KMS-11 (cell line): ENCODE results near the gene MIX23.

ENCODE experiments used
- H2AFZ ChIP-seq: fragments of 200-600 bp; sonication (generic); 2 replicates; pipeline ENCODE4 v1.6.1; 2016; ENCODE audit warnings: antibody characterized with exemption, mixed run types, low read depth
- H3K27ac ChIP-seq: fragments of 200-600 bp; sonication (generic); 2 replicates; pipeline ENCODE4 v1.6.1; 2016; ENCODE audit warnings: mild to moderate bottlenecking, mixed run types
- H3K27me3 ChIP-seq: fragments of 200-600 bp; sonication (generic); 2 replicates; pipeline ENCODE4 v1.6.1; 2017; ENCODE audit warnings: mild to moderate bottlenecking, low read depth, mixed run types, moderate library complexity; ENCODE audit not compliant: insufficient read depth
- H3K36me3 ChIP-seq: fragments of 200-600 bp; sonication (generic); 2 replicates; pipeline ENCODE4 v1.6.1; 2017; ENCODE audit warnings: mild to moderate bottlenecking, mixed run types; ENCODE audit not compliant: insufficient read depth
- H3K4me1 ChIP-seq: fragments of 200-600 bp; sonication (generic); 2 replicates; pipeline ENCODE4 v1.6.1; 2016; ENCODE audit warnings: mild to moderate bottlenecking, low read depth, mixed run types; ENCODE audit not compliant: poor library complexity, severe bottlenecking
- H3K4me2 ChIP-seq: fragments of 200-600 bp; sonication (generic); 2 replicates; pipeline ENCODE4 v1.7.0; 2016; ENCODE audit warnings: mild to moderate bottlenecking, mixed run types
- H3K4me3 ChIP-seq: fragments of 200-600 bp; sonication (generic); IDR thresholded peaks from 2 replicates; pipeline ENCODE4 v1.6.1; 2017; ENCODE audit warnings: low read depth, low read length, mixed read lengths; ENCODE audit not compliant: insufficient read depth
- H3K79me2 ChIP-seq: fragments of 200-600 bp; sonication (generic); 2 replicates; pipeline ENCODE4 v1.6.1; 2016; ENCODE audit warnings: low read depth, mixed run types; ENCODE audit not compliant: insufficient read depth
- H3K9ac ChIP-seq: fragments of 200-600 bp; sonication (generic); 2 replicates; pipeline ENCODE4 v1.6.1; 2016; ENCODE audit warnings: mild to moderate bottlenecking, mixed run types
- H4K20me1 ChIP-seq: fragments of 200-600 bp; sonication (generic); 2 replicates; pipeline ENCODE4 v1.6.1; 2016; ENCODE audit warnings: mild to moderate bottlenecking, mixed run types; ENCODE audit not compliant: insufficient read depth
- TF ChIP-seq, protein P1 (sequence below): fragments of 200-600 bp; sonication (generic); conservative IDR thresholded peaks from 2 replicates; pipeline ENCODE4 v1.6.1; 2017; ENCODE audit warnings: low read depth, mild to moderate bottlenecking, antibody characterized with exemption, low read length, moderate library complexity, mixed read lengths

MIX23 gene

DNA sequence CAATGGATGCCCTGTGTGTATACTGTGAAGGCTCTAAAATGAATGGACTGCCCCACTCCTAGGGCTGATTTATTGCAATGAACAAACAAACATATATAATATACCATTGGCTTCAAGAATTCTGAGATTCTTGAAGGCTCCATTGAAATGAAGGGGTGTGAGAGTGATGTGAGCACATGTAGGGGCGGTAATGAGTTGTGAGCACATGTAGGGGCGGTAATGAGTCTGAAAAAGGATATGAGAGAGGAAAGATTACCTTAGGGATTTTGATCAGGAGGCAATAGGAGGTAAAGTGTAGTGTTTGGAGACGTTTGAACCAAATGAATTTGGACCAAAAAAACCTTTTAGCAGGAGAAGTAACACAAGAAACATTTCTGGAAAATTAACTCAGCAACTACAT lies 4.7 kb upstream of the MIX23 start:
- H4K20me1 ChIP-seq = no peaks in the 10 kb centered on the region
- peaks cover 13% of the 10 kb centered on the region for H3K4me1 ChIP-seq
- no peak overlapping the region for H2AFZ ChIP-seq
- no peak overlapping the region for H3K4me3 ChIP-seq
- TF ChIP-seq, protein P1, sequence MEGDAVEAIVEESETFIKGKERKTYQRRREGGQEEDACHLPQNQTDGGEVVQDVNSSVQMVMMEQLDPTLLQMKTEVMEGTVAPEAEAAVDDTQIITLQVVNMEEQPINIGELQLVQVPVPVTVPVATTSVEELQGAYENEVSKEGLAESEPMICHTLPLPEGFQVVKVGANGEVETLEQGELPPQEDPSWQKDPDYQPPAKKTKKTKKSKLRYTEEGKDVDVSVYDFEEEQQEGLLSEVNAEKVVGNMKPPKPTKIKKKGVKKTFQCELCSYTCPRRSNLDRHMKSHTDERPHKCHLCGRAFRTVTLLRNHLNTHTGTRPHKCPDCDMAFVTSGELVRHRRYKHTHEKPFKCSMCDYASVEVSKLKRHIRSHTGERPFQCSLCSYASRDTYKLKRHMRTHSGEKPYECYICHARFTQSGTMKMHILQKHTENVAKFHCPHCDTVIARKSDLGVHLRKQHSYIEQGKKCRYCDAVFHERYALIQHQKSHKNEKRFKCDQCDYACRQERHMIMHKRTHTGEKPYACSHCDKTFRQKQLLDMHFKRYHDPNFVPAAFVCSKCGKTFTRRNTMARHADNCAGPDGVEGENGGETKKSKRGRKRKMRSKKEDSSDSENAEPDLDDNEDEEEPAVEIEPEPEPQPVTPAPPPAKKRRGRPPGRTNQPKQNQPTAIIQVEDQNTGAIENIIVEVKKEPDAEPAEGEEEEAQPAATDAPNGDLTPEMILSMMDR = no peak
- no peaks in the 10 kb centered on the region for H3K27me3 ChIP-seq
- no peaks in the 10 kb centered on the region for H3K36me3 ChIP-seq
- no peak overlapping the region for H3K27ac ChIP-seq
- H3K4me2 ChIP-seq = no peak overlapping the region
- peaks cover 3% of the 10 kb centered on the region; the same call in 1 of the 2 replicates for H3K79me2 ChIP-seq
- H3K9ac ChIP-seq = no peak overlapping the region

DNA sequence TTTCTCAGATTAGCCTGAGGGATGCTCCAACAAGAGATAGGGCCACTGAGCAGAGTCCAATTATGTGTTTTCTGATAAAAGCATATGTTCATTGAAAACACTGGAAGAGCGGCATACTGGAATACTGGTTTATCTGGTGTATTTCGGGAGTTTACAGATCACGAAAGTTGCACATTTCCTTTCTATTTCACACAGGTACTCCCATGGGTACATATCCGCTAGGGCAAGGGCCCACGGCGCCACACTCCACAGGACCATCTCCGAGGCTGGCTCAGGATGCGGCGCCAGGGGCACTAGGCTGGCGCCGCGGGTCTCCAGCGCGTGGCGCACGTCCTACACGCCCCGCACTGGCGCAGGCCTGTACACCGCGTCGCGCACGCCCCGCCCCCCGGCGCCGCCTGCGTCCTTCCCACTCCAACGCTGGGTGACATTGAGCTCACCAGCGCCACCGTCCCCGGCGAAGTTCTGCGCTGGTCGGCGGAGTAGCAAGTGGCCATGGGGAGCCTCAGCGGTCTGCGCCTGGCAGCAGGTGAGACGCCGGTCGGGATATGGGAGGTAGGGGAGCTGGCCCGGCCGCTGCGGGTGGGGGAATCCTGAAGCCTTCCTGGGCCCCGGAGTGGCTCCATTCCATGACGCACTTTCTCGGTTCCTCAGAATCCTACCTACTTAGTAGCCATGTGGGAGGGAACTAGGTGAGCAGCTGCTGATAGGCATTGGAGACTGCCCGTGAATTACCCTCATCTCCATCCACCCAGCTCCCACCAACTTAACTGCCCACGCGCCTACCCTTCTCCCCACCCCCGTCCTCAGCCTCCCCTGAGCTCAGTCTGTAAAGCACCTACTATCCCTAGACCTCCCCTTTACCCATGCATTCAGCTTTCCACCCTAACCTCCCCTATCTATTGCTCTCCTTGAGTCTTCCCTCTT lies 1.0 kb upstream of the MIX23 start, which contains the start of gene FAM162A:
Gene FAM162A, plus strand, starts transcription at position 412 of the 927 bp plus-strand sequence. Its CDS starts 84 bp downstream, at position 496.
- H3K27me3 ChIP-seq = no peaks in the 10 kb centered on the region
- H2AFZ ChIP-seq = peak within 1 kb of the TSS; percentile 84
- TF ChIP-seq, protein P1 = peak; percentile 66
- peak within 1 kb of the TSS; percentile 81 for H3K9ac ChIP-seq
- H4K20me1 ChIP-seq = no peaks in the 10 kb centered on the region
- peaks cover 33% of the 10 kb centered on the region for H3K79me2 ChIP-seq
- H3K4me1 ChIP-seq = peaks cover 34% of the 10 kb centered on the region
- no peaks in the 10 kb centered on the region for H3K36me3 ChIP-seq
- peak within 1 kb of the TSS; percentile 72 for H3K27ac ChIP-seq
- H3K4me2 ChIP-seq = peak within 1 kb of the TSS; percentile 98
- H3K4me3 ChIP-seq = peak within 1 kb of the TSS; percentile 96

DNA sequence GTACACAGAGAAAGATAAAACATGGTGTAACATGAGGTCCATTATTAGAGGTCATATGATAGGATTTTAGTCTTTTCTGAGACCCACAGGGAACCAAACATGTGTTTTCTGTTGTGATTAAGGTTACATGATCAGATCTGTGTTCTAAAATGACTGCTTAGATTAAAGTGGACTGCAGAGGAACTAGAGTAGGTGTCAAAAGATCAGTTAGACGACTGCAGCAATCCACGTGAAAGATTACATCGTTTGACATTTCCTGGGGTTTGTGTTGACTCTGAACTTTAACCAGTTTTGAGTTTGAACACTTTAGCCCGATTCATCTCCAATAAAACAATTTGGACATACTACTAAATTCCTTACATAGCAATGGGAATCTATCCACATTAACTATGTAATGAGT lies 5.1 kb downstream of the MIX23 start:
- H3K79me2 ChIP-seq = peaks cover 44% of the 10 kb centered on the region
- no peak overlapping the region for H3K27ac ChIP-seq

DNA sequence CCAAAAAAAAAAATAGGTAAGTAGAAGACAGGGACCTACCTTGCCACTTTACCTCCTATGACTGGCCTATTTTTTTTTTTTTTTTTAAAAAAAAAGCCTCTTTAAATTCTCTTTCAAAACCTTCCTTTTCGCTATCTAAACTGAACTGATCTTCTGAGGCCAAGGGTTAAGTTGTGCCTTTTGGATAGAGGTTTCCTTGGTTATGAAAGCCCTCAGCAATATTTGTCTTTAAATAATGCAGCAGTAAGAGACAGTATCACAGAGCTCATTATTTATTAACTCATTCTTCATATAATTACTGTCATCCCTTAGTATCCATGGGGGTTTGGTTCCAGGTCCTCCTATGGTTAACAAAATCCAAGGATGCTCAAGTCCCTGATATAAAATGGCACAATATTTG lies 9.0 kb downstream of the MIX23 start:
- no peak overlapping the region for H2AFZ ChIP-seq
- H3K36me3 ChIP-seq = no peaks in the 10 kb centered on the region; the same call in 1 of the 2 replicates
- no peak overlapping the region for H3K4me3 ChIP-seq
- peaks cover 12% of the 10 kb centered on the region; the same call in 1 of the 2 replicates for H3K79me2 ChIP-seq
- H3K27me3 ChIP-seq = no peaks in the 10 kb centered on the region
- no peak overlapping the region for H3K9ac ChIP-seq
- TF ChIP-seq, protein P1 = no peak
- no peak overlapping the region for H3K27ac ChIP-seq
- no peaks in the 10 kb centered on the region for H4K20me1 ChIP-seq
- peaks cover 1% of the 10 kb centered on the region for H3K4me1 ChIP-seq
- H3K4me2 ChIP-seq = no peak overlapping the region

More for the DNA sequence above, 5.1 kb downstream of the MIX23 start:
- no peaks in the 10 kb centered on the region for H3K36me3 ChIP-seq
- no peaks in the 10 kb centered on the region for H4K20me1 ChIP-seq
- H3K4me1 ChIP-seq = peaks cover 21% of the 10 kb centered on the region
- H3K4me3 ChIP-seq = no peak overlapping the region
- TF ChIP-seq, protein P1 = no peak
- no peak overlapping the region for H3K9ac ChIP-seq
- H3K4me2 ChIP-seq = no peak overlapping the region
- H3K27me3 ChIP-seq = no peaks in the 10 kb centered on the region
- H2AFZ ChIP-seq = no peak overlapping the region
